AG09309 (cell line): ENCODE data around the gene SPINK8.

Source experiments
- DNase-seq: peaks from one replicate; pipeline ENCODE4 v3.0.0-alpha.2; 2010; ENCODE audit warnings: low read depth
- H3K4me3 ChIP-seq: 2 replicates; pipeline ENCODE4 v1.5.1; 2011; ENCODE audit warnings: mild to moderate bottlenecking, low read depth, low read length, moderate library complexity; ENCODE audit not compliant: control insufficient read depth
- CTCF ChIP-seq: IDR thresholded peaks from 2 replicates; pipeline ENCODE4 v1.5.1; 2011; ENCODE audit warnings: mild to moderate bottlenecking, low read depth, low read length, inconsistent platforms; ENCODE audit not compliant: insufficient read depth, control insufficient read depth; ENCODE audit errors: missing control alignments

SPINK8 gene

GRCh38 chr3:48294611-48295263 is 38.7 kb downstream of the SPINK8 start:
- no peak for DNase-seq
- H3K4me3 ChIP-seq, result no peak overlapping the region
- no peak for TF ChIP-seq CTCF

- no peak for TF ChIP-seq CTCF
- no peak overlapping the region for H3K4me3 ChIP-seq
- no peak for DNase-seq
These were observed 43.8 kb downstream of the SPINK8 start for GRCh38 chr3:48289659-48290058.

GRCh38 chr3:48287034-48287433 is 46.4 kb downstream of the SPINK8 start:
- no peak for TF ChIP-seq CTCF
- no peak overlapping the region for H3K4me3 ChIP-seq
- no peak for DNase-seq

- no peak for TF ChIP-seq CTCF
- DNase-seq, result no peak
- no peak overlapping the region for H3K4me3 ChIP-seq
These were observed 47.2 kb downstream of the SPINK8 start for GRCh38 chr3:48286308-48286707.

- no peak for TF ChIP-seq CTCF
- no peak overlapping the region for H3K4me3 ChIP-seq
- no peak for DNase-seq
These were observed 47.8 kb downstream of the SPINK8 start for GRCh38 chr3:48285675-48286074.

GRCh38 chr3:48285132-48285531 is 48.3 kb downstream of the SPINK8 start:
- no peak for DNase-seq
- TF ChIP-seq CTCF, result no peak

More at GRCh38 chr3:48285132-48285531, 48.3 kb downstream of the SPINK8 start:
- no peak overlapping the region for H3K4me3 ChIP-seq
